Neural progenitor cell (in vitro differentiated cells): ENCODE results near the gene AGO1. TPM values are rescaled to one million over a fixed set of nuclear protein-coding genes. Genes with fewer than 3 reads are reported as not detected.

Experiments used
- DNase-seq: peaks from one replicate; pipeline ENCODE4 v3.0.0-alpha.2; 2016; ENCODE audit warnings: low spot score
- H2AFZ ChIP-seq: fragments of 200-600 bp; sonication (generic); replicated peaks from 2 replicates; pipeline ENCODE4 v1.6.1; 2016; ENCODE audit warnings: antibody characterized with exemption
- H3F3A ChIP-seq: fragments of 200-600 bp; sonication (generic); 2 replicates; pipeline ENCODE4 v1.6.1; 2016; ENCODE audit warnings: antibody characterized with exemption, low read depth
- H3K27ac ChIP-seq: fragments of 200-600 bp; sonication (generic); 2 replicates; pipeline ENCODE4 v1.5.1; 2016; ENCODE audit warnings: mild to moderate bottlenecking
- H3K27me3 ChIP-seq: fragments of 200-600 bp; sonication (generic); 2 replicates; pipeline ENCODE4 v1.6.1; 2016; ENCODE audit warnings: mild to moderate bottlenecking, moderate library complexity
- H3K36me3 ChIP-seq: fragments of 200-600 bp; sonication (generic); 2 replicates; pipeline ENCODE4 v1.5.1; 2016
- H3K4me1 ChIP-seq: fragments of 200-600 bp; sonication (generic); 2 replicates; pipeline ENCODE4 v1.6.1; 2016; ENCODE audit warnings: mixed run types
- H3K4me2 ChIP-seq: fragments of 200-600 bp; sonication (generic); 2 replicates; pipeline ENCODE4 v1.6.1; 2016
- H3K4me3 ChIP-seq: fragments of 200-600 bp; sonication (generic); 2 replicates; pipeline ENCODE4 v1.5.1; 2016
- H3K79me2 ChIP-seq: fragments of 200-600 bp; sonication (generic); 2 replicates; pipeline ENCODE4 v1.6.1; 2016; ENCODE audit warnings: low read depth
- H3K9ac ChIP-seq: fragments of 200-600 bp; sonication (generic); 2 replicates; pipeline ENCODE4 v1.6.1; 2016
- H3K9me3 ChIP-seq: fragments of 200-600 bp; sonication (generic); 2 replicates; pipeline ENCODE4 v1.5.1; 2016; ENCODE audit warnings: low read depth
- H4K20me1 ChIP-seq: fragments of 200-600 bp; sonication (generic); 2 replicates; pipeline ENCODE4 v1.6.1; 2016; ENCODE audit warnings: low read depth
- H3K27ac Mint-ChIP-seq: 3 replicates; pipeline ENCODE4 v1.8.0; 2021; ENCODE audit warnings: mixed read lengths
- H3K27me3 Mint-ChIP-seq: 2 replicates; pipeline ENCODE4 v1.8.0; 2022; ENCODE audit warnings: low read depth, mild to moderate bottlenecking, inconsistent platforms, moderate library complexity, mixed read lengths; ENCODE audit not compliant: insufficient read depth
- H3K36me3 Mint-ChIP-seq: 3 replicates; pipeline ENCODE4 v1.8.0; 2021; ENCODE audit warnings: mixed read lengths
- H3K4me1 Mint-ChIP-seq: 3 replicates; pipeline ENCODE4 v1.8.0; 2021; ENCODE audit warnings: mixed read lengths
- H3K4me3 Mint-ChIP-seq: 3 replicates; pipeline ENCODE4 v1.8.0; 2021; ENCODE audit warnings: mild to moderate bottlenecking, moderate library complexity, mixed read lengths
- H3K9me3 Mint-ChIP-seq: 3 replicates; pipeline ENCODE4 v1.8.0; 2020; ENCODE audit warnings: mixed read lengths
- CTCF ChIP-seq: fragments of 200-600 bp; sonication (generic); IDR thresholded peaks from 2 replicates; pipeline ENCODE4 v1.5.1; 2017; ENCODE audit warnings: antibody characterized with exemption, mild to moderate bottlenecking
- EZH2 ChIP-seq: fragments of 200-600 bp; sonication (generic); IDR thresholded peaks from 2 replicates; pipeline ENCODE4 v1.6.1; 2017; ENCODE audit warnings: antibody characterized with exemption, mild to moderate bottlenecking, moderate library complexity
- EZH2phosphoT487 ChIP-seq: fragments of 200-600 bp; sonication (generic); IDR thresholded peaks from 2 replicates; pipeline ENCODE4 v1.6.1; 2017; ENCODE audit warnings: antibody characterized with exemption
- total RNA-seq: library from RNA; depleted of rRNA; stranded (reverse); fragments of >200 nt; gene quantifications from 2 replicates; pipeline ENCODE4 v1.2.3, GENCODE V29; 2015; ENCODE audit warnings: low replicate concordance

The AGO1 gene
- total RNA-seq, 1 donor from 2014 or later, result 24.1 TPM

- peaks cover 28% of the 10 kb centered on the region for H3K36me3 ChIP-seq
- no peaks in the 10 kb centered on the region for H3K4me1 ChIP-seq
- no peak overlapping the region for H2AFZ ChIP-seq
- Mint-ChIP-seq H3K4me3 (no peak overlapping the region), H3K9me3 (no peaks in the 10 kb centered on the region), H3K36me3 (peaks cover 43% of the 10 kb centered on the region), H3K27me3 (no peaks in the 10 kb centered on the region), H3K4me1 (no peaks in the 10 kb centered on the region), H3K27ac (no peak overlapping the region)
- no peak overlapping the region for H3K4me3 ChIP-seq
- no peak for DNase-seq
- H3K79me2 ChIP-seq, result no peaks in the 10 kb centered on the region
- H4K20me1 ChIP-seq, result no peaks in the 10 kb centered on the region
- no peak for TF ChIP-seq CTCF
- TF ChIP-seq EZH2phosphoT487, result no peak
- TF ChIP-seq EZH2, result no peak
- H3K9ac ChIP-seq, result no peak overlapping the region
- H3K9me3 ChIP-seq, result no peaks in the 10 kb centered on the region
- H3F3A ChIP-seq, result no peaks in the 10 kb centered on the region
- no peaks in the 10 kb centered on the region for H3K27me3 ChIP-seq
- no peak overlapping the region for H3K27ac ChIP-seq
- H3K4me2 ChIP-seq, result no peak overlapping the region
These were observed 47.6 kb upstream of the AGO1 start for GRCh38 chr1:35835398-35835797.

- H3K36me3 Mint-ChIP-seq, result peaks cover 38% of the 10 kb centered on the region
These were observed 46.3 kb upstream of the AGO1 start for GRCh38 chr1:35836734-35837133.

GRCh38 chr1:35838693-35839245 is 44.2 kb upstream of the AGO1 start:
- H3K27me3 ChIP-seq, result no peaks in the 10 kb centered on the region
- no peaks in the 10 kb centered on the region for H3F3A ChIP-seq

More at GRCh38 chr1:35836734-35837133, 46.3 kb upstream of the AGO1 start:
- Histone ChIP-seq H4K20me1 (no peaks in the 10 kb centered on the region), H3K79me2 (no peaks in the 10 kb centered on the region), H3K4me2 (no peak overlapping the region), H3K4me3 (no peak overlapping the region), H3K4me1 (no peaks in the 10 kb centered on the region), H2AFZ (no peak overlapping the region), H3K9ac (no peak overlapping the region), H3K27me3 (no peaks in the 10 kb centered on the region), H3K27ac (no peak overlapping the region), H3F3A (no peaks in the 10 kb centered on the region), H3K36me3 (peaks cover 25% of the 10 kb centered on the region), H3K9me3 (no peaks in the 10 kb centered on the region)
- Mint-ChIP-seq H3K27ac (no peak overlapping the region), H3K9me3 (no peaks in the 10 kb centered on the region), H3K4me3 (no peak overlapping the region), H3K4me1 (no peaks in the 10 kb centered on the region), H3K27me3 (no peaks in the 10 kb centered on the region)
- TF ChIP-seq CTCF (no peak), EZH2phosphoT487 (no peak), EZH2 (no peak)
- DNase-seq, result no peak

More at GRCh38 chr1:35838693-35839245, 44.2 kb upstream of the AGO1 start:
- no peak overlapping the region for H3K4me2 ChIP-seq
- TF ChIP-seq EZH2 (no peak), EZH2phosphoT487 (no peak), CTCF (no peak)
- no peaks in the 10 kb centered on the region for H3K4me1 ChIP-seq
- Mint-ChIP-seq H3K27ac (no peak overlapping the region), H3K4me3 (no peak overlapping the region), H3K9me3 (no peaks in the 10 kb centered on the region), H3K27me3 (no peaks in the 10 kb centered on the region), H3K4me1 (no peaks in the 10 kb centered on the region), H3K36me3 (peaks cover 37% of the 10 kb centered on the region)
- no peaks in the 10 kb centered on the region for H3K79me2 ChIP-seq
- H3K9me3 ChIP-seq, result no peaks in the 10 kb centered on the region
- DNase-seq, result no peak
- peaks cover 18% of the 10 kb centered on the region for H3K36me3 ChIP-seq
- H3K4me3 ChIP-seq, result no peak overlapping the region
- H2AFZ ChIP-seq, result no peak overlapping the region
- no peak overlapping the region for H3K9ac ChIP-seq
- no peaks in the 10 kb centered on the region for H4K20me1 ChIP-seq
- no peak overlapping the region for H3K27ac ChIP-seq
